Breast epithelium (tissue), 4 donors: ENCODE results near the gene FAM78A. TPM values are rescaled to one million over a fixed set of nuclear protein-coding genes. Genes with fewer than 3 reads are reported as not detected.
"Not testable (repeated sequence)": the region's sequence is repeated elsewhere in the genome, so short reads cannot be mapped to it uniquely, and the experiment has no call there.

Experiments used
- DNase-seq, 2 donors: peaks; one replicate each; pipeline ENCODE4 v3.0.0-alpha.2; 2019; ENCODE audit warnings: low spot score in 2 of 2
- H3K27ac ChIP-seq, 2 donors: fragments of 200-600 bp; sonication (generic) in 1 of 2; one replicate each; pipeline ENCODE4 v1.5.1; 2016 to 2019; ENCODE audit warnings: mild to moderate bottlenecking in 1 of 2
- H3K27me3 ChIP-seq, 2 donors: fragments of 200-600 bp; sonication (generic) in 1 of 2; one replicate each; pipeline versions ENCODE4 v1.5.1 to v1.6.0; 2017 to 2019; ENCODE audit warnings: control low read depth in 1 of 2, mild to moderate bottlenecking in 1 of 2
- H3K36me3 ChIP-seq: fragments of 200-600 bp; one replicate; pipeline ENCODE4 v1.5.1; 2019
- H3K4me1 ChIP-seq, 2 donors: fragments of 200-600 bp; sonication (generic); one replicate each; pipeline ENCODE4 v1.5.1; 2016 to 2019; ENCODE audit warnings: control low read depth in 1 of 2
- H3K4me3 ChIP-seq, 3 donors: fragments of 200-600 bp; sonication (generic); 1 replicate in 2 of 3; 2 replicates in 1 of 3; pipeline ENCODE4 v1.5.1; 2016 to 2019; ENCODE audit warnings: mild to moderate bottlenecking in 3 of 3, moderate library complexity in 2 of 3
- H3K9me3 ChIP-seq, 2 donors: fragments of 200-600 bp; sonication (generic) in 1 of 2; one replicate each; pipeline ENCODE4 v1.5.1; 2016 to 2019; ENCODE audit warnings: control low read depth in 1 of 2
- CTCF ChIP-seq, 3 donors: fragments of 450-650 bp; IDR thresholded peaks; one replicate each; pipeline ENCODE4 v1.5.1; 2016 to 2017; ENCODE audit warnings: antibody characterized with exemption in 3 of 3, mild to moderate bottlenecking in 3 of 3, moderate library complexity in 3 of 3
- POLR2A ChIP-seq: fragments of 450-650 bp; IDR thresholded peaks from one replicate; pipeline ENCODE4 v1.6.1; 2016; ENCODE audit warnings: antibody characterized with exemption, mild to moderate bottlenecking, moderate library complexity
- POLR2AphosphoS5 ChIP-seq, 3 donors: sonication (generic); formaldehyde crosslinking; IDR thresholded peaks; one replicate each; pipeline ENCODE4 v1.6.1; 2017; ENCODE audit warnings: antibody characterized with exemption in 3 of 3
- intact Hi-C: fragments of 100-400 bp; cut with DNase I; formaldehyde crosslinking; loops from one replicate; pipeline ENCODE4 v1.15.1; 2023; ENCODE audit warnings: low total_unique reads
- total RNA-seq, 3 donors: library from RNA; depleted of rRNA; stranded (reverse); fragments of >200 nt; gene quantifications; one replicate each; pipeline ENCODE4 v1.1.0, GENCODE V29; 2016

FAM78A gene
- total RNA-seq, 3 donors from 2014 or later: 1.6 to 3.7 (median 2.5) TPM

GRCh38 chr9:131217331-131218031, 58.8 kb downstream of the FAM78A start:
- intact Hi-C loops: no loop called here
- DNase-seq: no peak
- no peak overlapping the region for H3K4me3 ChIP-seq
- H3K27ac ChIP-seq: no peak overlapping the region
- TF ChIP-seq POLR2A (no peak), CTCF (IDR thresholded peaks at IDR 0.05) (no peak), POLR2AphosphoS5 (IDR thresholded peaks at IDR 0.05) (no peak)
- no peaks in the 10 kb centered on the region for H3K9me3 ChIP-seq
- no peaks in the 10 kb centered on the region for H3K4me1 ChIP-seq
- no peaks in the 10 kb centered on the region for H3K27me3 ChIP-seq
- no peaks in the 10 kb centered on the region for H3K36me3 ChIP-seq

GRCh38 chr9:131216806-131217205, 59.5 kb downstream of the FAM78A start:
- intact Hi-C loops: no loop called here
- TF ChIP-seq POLR2A (no peak), POLR2AphosphoS5 (IDR thresholded peaks at IDR 0.05) (no peak), CTCF (IDR thresholded peaks at IDR 0.05) (no peak)
- DNase-seq: no peak
- H3K27ac ChIP-seq: no peak overlapping the region
- H3K27me3 ChIP-seq: no peaks in the 10 kb centered on the region
- H3K4me1 ChIP-seq: no peaks in the 10 kb centered on the region
- no peaks in the 10 kb centered on the region for H3K36me3 ChIP-seq
- H3K9me3 ChIP-seq: peaks cover 0 to 5% of the 10 kb centered on the region in 2 donors
- H3K4me3 ChIP-seq: no peak overlapping the region

- peaks cover 0 to 7% of the 10 kb centered on the region in 2 donors for H3K9me3 ChIP-seq
- no peak overlapping the region for H3K27ac ChIP-seq
- H3K36me3 ChIP-seq: no peaks in the 10 kb centered on the region
- intact Hi-C loops: no loop called here
- H3K27me3 ChIP-seq: no peaks in the 10 kb centered on the region
- no peak for DNase-seq
- H3K4me1 ChIP-seq: no peaks in the 10 kb centered on the region
- no peak for TF ChIP-seq POLR2A
- no peak for TF ChIP-seq CTCF (IDR thresholded peaks at IDR 0.05)
- no peak for TF ChIP-seq POLR2AphosphoS5 (IDR thresholded peaks at IDR 0.05)
- no peak overlapping the region for H3K4me3 ChIP-seq
Measured at GRCh38 chr9:131214876-131215275, 61.4 kb downstream of the FAM78A start.

- H3K9me3 ChIP-seq: peaks cover 0 to 7% of the 10 kb centered on the region in 2 donors
- intact Hi-C loops: no loop called here
- TF ChIP-seq CTCF (IDR thresholded peaks at IDR 0.05): no peak
- TF ChIP-seq POLR2AphosphoS5 (IDR thresholded peaks at IDR 0.05): no peak
- no peak for TF ChIP-seq POLR2A
- H3K27ac ChIP-seq: no peak overlapping the region
- no peaks in the 10 kb centered on the region for H3K4me1 ChIP-seq
- no peak for DNase-seq
- no peak overlapping the region for H3K4me3 ChIP-seq
- H3K27me3 ChIP-seq: no peaks in the 10 kb centered on the region
- H3K36me3 ChIP-seq: no peaks in the 10 kb centered on the region
Measured at GRCh38 chr9:131214286-131214856, 61.9 kb downstream of the FAM78A start.

GRCh38 chr9:131211920-131212319, 64.4 kb downstream of the FAM78A start:
- DNase-seq, H3K36me3 ChIP-seq, H3K9me3 ChIP-seq, H3K27me3 ChIP-seq, H3K4me1 ChIP-seq, H3K27ac ChIP-seq, intact Hi-C loops, H3K4me3 ChIP-seq: not testable (repeated sequence)

Other genes with a start within 250 kb of the FAM78A start
- 10 to 100 TPM; 12.5 to 33.8 (median 22.5) TPM for gene AIF1L, start 180.0 kb downstream of the FAM78A start, total RNA-seq
- 10 to 100 TPM; 37.4 to 47.5 (median 40.0) TPM for gene NUP214, start 150.9 kb downstream of the FAM78A start, total RNA-seq
- 10 to 100 TPM in 1 of 3 donors, 1 to 10 TPM in 2; 5.0 to 14.1 (median 9.3) TPM for gene PLPP7, start 13.2 kb upstream of the FAM78A start, total RNA-seq
- 100 to 1,000 TPM in 2 of 3 donors, 10 to 100 TPM in 1; 95.9 to 143 (median 102) TPM for gene PRRC2B, start 117.6 kb upstream of the FAM78A start, total RNA-seq
- 10 to 100 TPM; 26.5 to 45.7 (median 26.6) TPM for gene POMT1, start 226.4 kb upstream of the FAM78A start, total RNA-seq